ENCODE measurements around the gene C12orf76.
"Not testable (repeated sequence)": the region's sequence is repeated elsewhere in the genome, so short reads cannot be mapped to it uniquely, and the experiment has no call there.

C12orf76 gene

DNA sequence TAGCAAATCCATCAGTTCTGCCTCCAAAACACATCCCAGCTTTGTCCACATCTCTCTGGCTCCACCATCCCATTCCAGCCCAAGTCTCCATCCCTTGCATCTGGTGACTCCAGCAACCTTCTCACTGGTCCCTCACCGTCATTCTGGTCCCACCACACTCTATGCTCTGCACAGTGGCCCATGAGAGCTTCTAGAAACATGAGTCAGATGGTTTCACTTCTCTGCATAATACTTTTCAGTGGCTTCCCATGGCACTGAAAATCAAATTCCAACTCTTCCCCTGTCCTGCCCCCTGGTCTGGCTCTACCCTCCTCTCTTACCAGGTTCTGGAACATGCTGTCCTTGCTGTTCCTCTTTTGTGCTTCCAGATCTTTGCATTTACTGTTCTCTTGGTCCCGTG lies 17.2 kb upstream of the C12orf76 start:
- no peak for DNase-seq (ENCODE audit: low read depth in 2 of 2)

DNA sequence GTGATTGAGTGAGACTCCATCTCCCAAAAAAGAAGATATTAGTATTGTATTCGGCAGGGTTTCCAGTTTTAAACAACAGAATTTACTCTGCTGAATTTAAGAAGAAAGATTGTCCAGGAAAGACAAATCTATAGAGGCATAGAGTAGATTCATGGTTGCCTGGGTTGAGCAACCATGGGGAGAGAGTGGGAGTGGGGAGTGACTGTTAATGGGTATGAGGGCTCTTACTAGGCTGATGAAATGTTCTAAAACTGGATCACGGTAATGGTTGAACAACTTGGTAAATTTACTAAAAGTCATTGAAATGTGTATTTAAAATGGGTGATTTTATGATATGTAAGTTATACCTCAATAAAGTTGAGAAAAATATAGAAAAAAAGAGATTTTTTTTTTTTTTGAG lies 13.9 kb upstream of the C12orf76 start:
- no peak for DNase-seq (ENCODE audit: low read depth in 2 of 2)

DNA sequence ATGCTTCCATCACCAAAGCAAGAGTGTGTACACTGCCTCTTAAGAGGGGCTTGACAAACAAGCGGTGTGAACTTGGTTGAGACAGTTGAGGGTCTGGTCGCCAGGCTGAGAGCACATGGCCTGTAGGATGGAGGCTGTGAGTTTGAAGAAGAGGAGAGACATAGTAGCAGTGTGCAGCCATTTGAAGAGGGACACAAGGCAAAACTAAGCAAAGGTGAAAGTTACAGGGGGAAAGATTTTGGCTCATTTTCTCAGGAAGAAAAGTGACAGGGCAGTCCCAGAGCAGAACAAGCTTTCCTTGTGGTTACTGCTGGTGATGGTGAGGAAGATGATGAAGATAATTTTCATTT lies 11.3 kb upstream of the C12orf76 start:
- no peak for DNase-seq (ENCODE audit: low read depth in 2 of 2)

DNA sequence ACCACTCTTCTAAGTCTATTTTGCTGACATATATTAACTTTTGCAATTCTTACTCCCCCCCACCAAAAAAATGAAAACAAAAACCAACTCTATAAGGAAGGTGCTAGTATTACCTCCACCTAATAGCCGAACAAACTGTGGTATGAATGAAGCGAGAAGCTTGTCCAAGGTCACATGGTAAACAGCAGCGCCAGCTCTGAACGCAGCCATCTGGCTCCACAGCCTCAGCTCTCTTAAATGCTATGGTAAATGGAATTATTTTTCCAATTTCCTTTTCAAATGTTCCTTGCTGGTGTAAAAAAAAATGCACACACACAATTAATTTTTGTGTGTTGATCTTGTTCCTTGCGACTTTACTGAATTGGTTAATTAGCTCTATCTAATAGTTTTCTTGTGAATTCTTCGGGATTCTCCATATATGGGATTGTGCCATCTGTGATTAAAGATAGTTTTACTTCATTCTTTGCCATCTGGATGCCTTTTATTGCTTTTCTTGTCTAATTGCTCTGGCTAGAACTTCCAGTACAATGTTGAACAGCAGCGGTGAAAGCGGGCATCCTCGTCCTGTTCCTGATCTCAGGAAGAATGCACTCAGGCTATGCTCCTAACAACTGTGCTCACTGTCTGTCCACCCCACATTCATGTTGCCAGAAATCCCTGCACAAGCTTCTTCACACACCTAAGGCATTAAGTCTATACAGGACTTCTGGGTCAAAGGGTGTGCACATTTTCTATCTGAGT lies 10.7 kb upstream of the C12orf76 start:
- no peak for DNase-seq (ENCODE audit: low read depth in 2 of 2)

DNA sequence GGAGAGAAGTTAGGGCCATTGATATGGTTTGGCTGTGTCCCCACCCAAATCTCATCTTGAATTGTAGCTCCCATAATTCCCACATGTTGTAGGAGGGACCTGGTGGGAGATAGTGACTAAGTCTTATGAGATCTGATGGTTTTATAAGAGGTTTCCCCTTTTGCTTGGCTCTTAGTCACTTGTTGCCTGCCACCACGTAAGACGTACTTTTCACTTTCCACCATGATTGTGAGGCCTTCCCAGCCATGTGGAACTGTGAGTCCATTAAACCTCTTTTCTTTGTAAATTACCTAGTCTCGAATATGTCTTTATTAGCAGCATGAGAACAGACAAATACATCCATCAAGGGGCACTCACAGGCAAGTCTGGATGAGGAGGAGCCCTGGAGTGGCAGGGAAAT lies 8.3 kb upstream of the C12orf76 start:
- DNase-seq (ENCODE audit: low read depth in 2 of 2): not testable (repeated sequence)

DNA sequence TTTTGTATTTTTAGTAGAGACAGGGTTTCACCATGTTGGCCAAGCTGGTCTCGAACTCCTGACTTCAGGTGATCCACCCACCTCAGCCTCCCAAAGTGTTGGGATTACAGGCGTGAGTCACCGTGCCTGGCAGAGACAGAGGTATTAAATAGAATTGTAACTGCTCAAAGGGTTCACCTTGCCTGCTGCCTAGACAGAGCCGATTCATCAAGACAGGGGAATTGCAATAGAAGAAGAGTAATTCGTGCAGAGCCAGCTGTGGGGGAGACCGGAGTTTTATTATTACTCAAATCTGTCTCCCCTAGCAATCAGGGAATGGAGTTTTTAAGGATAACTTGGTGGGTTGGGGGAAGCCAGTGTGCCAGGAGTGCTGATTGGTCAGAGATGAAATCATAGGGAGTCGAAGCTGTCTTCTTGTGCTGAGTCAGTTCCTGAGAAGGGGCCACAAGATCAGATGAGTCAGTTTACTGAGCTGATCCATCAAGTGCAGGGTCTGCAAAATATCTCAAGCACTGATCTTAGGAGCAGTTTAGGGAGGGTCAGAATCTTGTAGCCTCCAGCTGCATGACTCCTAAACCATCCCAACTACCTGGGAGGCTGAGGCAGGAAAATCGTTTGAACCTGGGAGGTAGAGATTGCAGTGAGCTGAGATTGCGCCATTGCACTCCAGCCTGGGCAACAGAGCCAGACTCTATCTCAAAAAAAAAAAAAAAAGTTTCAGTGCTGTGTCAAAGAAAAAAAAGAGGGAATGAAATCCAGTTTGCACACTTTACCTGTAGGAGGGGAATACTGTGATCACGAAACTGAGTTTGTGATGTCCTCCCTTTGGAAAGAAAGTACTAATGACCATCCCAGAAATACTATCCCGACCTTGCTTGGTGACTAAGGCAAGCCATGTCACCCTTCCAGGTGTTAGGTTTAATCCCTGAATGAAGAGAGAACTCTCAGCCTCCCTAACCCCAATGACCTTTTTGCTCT lies 7.3 kb upstream of the C12orf76 start:
- DNase-seq (ENCODE audit: low read depth in 2 of 2): not testable (repeated sequence)

DNA sequence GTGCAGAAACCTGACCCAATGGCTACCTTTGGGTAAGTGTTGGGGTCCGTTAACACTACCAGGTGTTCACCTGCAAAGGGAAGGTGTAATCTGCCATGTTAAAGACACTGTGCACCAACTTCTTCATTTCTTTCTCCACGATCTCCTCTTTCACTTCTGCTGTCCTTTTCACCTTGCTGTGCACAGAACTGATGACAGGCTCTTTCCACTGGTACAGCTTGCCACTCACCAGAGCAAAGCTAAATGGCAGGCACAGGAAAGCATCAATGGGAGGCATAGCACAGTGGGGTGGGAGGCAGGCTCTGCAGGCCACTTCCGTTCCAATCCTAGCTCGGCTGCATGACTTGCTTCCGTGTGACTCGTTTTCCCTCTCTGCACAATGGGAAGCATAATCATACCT lies 2.6 kb upstream of the C12orf76 start:
- no peak for DNase-seq (ENCODE audit: low read depth in 2 of 2)

DNA sequence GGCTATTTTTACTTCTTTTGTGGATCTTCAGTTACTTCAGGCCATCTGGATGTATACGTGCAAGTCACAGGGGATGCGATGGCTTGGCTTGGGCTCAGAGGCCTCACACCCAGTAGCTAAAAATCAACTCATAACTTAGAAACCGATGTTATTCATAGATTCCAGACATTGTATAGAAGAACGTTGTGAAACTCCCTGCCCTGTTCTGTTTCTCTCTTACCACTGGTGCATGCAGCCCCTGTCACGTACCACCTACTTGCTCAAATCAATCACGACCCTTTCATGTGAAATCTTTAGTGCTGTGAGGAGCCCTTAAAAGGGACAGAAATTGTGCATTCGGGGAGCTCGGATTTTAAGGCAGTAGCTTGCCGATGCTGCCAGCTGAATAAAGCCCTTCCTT lies 1.3 kb upstream of the C12orf76 start:
- DNase-seq (ENCODE audit: low read depth in 2 of 2): not testable (repeated sequence)

DNA sequence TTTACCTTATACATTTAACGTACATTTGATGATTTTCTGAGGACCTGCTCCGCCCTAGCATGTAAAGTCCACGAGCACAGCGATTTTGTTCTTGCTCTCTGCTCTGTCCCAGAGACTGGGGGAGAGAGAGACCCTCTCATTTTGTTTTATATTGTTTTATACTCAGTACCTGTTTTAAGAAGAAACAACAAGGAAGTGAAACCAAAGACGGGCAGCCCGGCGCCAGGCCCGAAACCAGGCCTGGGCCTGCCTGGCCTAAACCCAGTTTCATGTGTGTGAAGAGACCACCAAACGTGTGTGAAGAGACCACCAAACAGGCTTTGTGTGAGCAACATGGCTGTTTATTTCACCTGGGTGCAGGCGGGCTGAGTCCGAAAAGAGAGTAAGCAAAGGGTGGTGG lies 712 bp upstream of the C12orf76 start:
- not testable (repeated sequence) for DNase-seq (ENCODE audit: low read depth in 2 of 2)

DNA sequence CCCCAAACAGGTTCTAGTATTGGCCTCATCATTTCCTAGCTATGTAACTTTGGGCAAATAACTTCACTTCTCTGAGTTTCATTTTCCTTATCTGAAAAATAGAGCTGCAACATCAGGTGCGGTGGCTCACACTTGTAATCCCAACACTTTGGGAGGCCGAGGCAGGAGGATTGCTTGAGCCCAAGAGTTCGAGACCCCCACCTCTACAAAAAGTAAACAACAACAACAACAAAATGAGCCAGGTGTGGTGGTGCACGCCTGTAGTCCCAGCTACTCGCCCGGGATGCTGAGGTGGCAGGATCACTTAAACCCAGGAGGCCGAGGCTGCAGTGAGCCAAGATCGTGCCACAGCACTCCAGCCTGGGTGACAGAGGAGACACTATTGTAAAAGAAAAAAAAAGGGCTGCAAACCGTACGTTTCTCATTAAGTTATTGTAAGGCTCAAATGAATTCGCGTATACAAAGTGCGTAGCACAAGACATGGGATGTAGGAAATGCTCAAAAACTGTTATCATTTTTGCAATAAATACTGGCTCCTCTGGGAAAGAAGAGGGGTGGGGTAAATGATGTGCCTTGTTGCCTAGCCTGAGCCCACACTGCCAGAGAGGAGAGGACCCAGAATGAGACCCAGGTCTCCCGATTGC lies 903 bp downstream of the C12orf76 start:
- DNase-seq (ENCODE audit: low read depth in 2 of 2): no peak

DNA sequence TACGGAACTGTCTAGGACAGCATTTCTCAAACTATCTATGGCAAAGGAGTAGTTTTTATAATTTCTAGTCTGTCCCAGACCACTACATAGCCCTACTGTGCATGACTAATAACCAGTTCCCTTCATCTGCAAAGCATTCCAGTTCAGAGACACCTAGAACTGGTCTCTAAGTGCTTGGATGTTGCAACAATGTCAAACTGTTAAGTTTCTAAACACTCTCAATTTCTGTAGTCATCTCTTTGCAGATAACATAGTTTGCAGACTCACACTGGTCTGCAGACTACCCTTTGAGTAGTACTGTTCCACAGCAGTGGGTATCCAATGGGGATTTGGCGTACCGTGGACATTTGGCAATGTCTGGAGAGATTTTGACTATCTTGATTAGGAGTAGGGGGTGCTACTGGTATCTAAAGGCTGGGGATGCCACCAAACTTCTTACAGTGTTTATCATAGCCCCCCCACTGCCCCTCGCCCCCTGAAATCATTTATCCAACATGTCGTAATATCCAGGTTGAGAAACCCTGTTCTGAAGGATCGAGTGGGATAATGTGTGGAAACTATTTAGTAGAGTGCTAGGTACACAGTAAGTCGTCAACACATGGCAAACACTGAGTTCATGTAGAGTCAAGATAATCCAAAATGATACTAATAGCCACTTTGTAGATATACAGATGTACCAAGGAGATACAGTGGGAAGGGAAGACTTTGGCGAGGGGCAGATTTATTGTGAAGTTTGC lies 1.7 kb downstream of the C12orf76 start:
- no peak for DNase-seq (ENCODE audit: low read depth in 2 of 2)

DNA sequence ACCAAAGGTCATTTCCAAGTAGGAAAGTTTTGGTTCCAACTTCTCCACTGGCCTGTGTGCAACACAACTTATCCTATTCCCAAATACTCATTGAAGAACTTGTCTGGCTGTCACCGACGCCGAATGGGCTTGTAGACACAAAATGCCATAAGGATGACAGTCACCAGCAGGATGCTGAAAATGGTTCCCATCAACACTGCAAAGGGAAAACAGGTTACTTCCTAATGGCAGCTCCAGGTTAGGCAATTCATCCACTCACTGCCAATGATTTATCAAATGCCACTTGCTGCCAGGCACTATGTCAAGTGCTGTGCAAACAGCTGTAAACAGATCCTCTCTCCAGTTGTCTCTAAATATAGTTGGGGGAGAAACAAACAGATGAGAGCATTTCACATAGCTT lies 6.1 kb downstream of the C12orf76 start:
- DNase-seq (ENCODE audit: low read depth in 2 of 2): no peak

DNA sequence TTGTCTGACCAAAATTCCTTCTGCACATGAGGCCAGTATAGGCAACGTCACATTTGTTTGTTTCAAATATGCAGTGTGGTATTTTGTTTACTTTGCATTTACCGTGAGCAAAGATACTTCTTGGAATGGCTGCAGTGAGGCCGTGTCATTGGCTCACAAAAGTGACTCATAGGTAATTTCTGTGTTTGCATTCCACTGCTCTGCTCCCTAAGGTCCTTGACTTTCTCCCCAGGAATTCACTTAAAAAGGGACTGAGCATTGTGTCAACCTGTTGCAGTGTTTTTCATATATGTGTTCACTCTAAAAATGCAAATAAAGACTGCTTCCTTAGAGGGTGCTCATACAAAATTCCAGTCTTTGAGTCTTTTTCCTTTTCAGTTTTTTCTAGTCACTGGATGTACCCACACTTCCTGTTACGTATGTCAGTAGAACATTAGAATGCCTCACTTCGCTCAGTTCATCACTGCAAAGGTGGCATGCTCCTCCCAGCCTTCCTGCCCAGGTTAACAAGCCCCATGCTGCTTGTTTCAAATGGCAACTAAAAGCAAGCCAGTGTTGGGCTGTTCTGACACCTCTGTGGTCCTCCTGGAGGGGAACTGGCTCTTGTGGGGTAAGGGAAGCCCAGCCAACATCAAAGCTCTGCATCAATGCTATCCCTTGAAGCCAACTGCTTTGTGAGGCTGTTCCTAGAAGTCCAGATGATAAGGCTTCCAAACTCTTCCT lies 9.1 kb downstream of the C12orf76 start:
- no peak for DNase-seq (ENCODE audit: low read depth in 2 of 2)

DNA sequence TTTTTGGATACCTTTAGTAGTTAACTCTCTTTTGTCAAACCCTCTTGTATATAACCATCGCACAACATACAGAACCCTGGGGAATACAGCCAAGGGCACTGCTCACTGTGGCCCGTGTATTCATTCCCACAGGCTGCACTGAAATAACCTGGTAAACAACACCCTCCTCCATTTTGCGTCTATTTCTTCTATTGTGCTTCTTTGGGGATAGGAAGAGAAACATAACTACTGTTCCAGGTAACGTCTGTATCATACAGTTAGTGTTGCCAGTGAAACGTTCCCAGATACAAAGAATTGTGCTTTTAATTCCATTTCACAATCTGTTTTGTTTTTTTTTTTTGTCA lies 9.6 kb downstream of the C12orf76 start:
- DNase-seq (ENCODE audit: low read depth in 2 of 2): no peak

DNA sequence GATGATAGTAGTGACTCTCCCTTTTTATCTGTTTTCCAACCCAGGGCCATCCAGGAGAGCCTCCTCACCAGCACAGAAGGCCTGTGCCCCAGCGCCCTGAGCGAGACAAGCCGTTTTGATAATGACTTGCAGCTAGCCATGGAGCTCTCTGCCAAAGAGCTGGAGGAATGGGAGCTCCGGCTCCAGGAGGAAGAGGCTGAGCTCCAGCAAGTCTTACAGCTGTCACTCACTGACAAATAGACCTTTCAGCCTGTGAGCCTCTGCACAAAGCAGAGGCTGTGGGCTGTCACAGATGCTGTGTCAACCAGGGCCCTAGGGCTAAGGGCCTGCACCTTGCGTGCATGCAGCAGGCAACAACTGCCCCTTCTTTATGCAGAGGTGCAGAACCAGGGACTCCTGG lies 11.0 kb downstream of the C12orf76 start:
- no peak for DNase-seq (ENCODE audit: low read depth in 2 of 2)

DNA sequence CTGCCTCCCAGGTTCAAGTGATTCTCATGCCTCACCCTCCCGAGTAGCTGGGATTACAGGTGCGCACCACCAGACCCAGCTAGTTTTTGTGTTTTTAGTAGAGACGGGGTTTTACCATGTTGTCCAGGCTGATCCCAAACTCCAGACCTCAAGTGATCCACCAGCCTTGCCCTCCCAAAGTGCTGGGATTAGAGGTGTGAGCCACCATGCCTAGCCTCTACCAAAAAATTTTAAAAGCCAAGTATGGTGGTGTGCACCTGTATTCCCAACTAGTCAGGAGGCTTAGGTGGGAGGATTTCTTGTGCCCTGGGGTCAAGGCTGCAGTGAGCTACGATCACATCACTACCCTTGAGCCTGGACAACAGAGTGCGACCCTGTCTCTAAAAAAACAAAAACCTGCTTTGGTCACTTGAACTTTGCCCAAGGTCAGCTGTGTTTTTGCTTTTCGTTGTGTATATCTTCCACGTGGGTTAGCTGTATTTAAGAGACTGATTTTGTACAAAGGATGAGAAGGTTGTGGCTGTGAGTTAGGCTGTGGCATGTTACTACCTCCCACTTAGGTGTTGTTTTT lies 12.7 kb downstream of the C12orf76 start:
- DNase-seq (ENCODE audit: low read depth in 2 of 2): no peak

DNA sequence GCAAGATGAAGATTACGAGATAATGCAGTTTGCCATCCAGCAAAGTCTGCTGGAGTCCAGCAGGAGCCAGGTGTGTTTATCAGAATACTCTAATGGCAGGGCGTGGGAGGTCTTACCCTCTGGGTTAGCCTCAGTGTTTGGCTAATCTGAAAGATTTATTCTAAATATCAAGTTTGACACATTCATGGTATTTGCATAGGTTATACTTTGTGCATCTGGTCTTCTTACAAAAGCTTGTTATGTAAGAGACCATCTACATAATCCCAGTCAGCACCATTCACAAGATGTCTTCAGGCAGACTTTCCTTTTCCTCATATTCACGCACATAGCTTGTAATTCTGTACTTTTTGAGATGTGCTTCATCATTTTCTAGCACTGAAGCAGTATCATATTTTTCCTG lies 14.4 kb downstream of the C12orf76 start:
- no peak for DNase-seq (ENCODE audit: low read depth in 2 of 2)

DNA sequence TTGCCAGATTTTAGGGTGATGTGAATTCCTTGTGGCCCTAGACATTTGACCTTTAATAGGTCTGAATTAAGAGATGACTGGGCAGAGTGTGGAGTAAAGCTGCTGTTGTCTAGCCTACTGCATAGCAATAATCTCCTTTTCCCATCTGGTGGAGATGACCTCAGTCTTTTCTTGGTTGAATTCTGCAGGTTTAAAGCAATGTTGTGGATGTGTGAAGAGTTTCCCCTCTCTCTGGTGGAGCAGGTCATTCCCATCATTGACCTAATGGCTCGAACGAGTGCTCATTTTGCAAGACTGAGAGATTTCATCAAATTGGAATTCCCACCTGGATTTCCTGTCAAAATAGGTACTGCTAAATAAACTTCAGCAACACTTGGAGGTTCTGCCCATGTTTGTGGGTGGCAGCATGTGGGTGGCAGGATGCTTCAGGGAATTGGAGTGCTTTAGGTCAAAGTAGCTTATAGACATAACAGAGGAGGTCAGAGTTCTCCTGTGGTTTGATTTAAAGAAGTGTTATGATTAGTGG lies 19.0 kb downstream of the C12orf76 start:
- DNase-seq (ENCODE audit: low read depth in 2 of 2): no peak

DNA sequence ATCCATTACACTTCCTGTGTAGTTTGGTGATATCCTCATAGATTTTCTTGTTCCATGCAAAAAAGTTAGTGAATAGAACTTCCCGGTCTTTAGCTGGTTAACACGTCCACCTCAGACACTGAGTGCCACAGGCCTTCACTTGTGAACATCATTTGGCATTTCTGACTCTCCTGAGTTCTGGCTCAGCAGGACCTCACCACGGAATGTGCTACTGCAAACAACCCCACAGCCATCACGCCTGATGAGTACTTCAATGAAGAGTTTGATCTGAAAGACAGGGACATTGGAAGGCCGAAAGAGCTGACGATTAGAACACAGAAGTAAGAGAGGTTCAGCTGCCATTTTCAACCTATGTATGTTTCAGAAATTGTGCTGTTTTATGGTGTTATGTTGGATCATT lies 20.0 kb downstream of the C12orf76 start:
- no peak for DNase-seq (ENCODE audit: low read depth in 2 of 2)

DNA sequence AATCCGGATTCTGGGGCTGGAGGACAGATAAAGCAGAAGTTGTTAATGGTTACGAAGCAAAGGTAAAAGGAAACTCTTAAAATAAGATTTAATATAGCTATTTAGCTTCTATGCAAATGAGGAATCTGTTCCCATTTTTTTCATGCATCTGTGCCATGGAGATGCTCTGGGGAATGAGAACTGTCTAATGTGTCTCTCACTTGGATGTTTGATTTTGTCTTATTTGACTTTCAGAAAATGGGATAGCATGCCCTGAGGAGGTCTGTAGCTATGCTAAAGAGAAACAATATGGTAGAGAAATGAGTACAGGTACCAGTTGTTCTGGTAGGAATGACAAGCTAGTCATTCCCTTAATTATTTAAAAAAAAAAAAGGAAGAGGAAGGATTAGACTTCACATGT lies 24.3 kb downstream of the C12orf76 start:
- no peak for DNase-seq (ENCODE audit: low read depth in 2 of 2)

Measured in stimulated activated CD4-positive, alpha-beta T cell treated with anti-CD3 and anti-CD28 coated beads, Interleukin-4, amount 100 ng/mL, for 48 hours (primary cell).